HepG2 (cell line): ENCODE data around the gene NPPB. TPM values are rescaled to one million over a fixed set of nuclear protein-coding genes. Genes with fewer than 3 reads are reported as not detected.

Experiments used
- ARID5B ChIP-seq: IDR thresholded peaks from 2 replicates; pipeline ENCODE4 v1.4.0; 2020; ENCODE audit warnings: mild to moderate bottlenecking, missing genetic modification reagents
- ASH2L ChIP-seq: fragments of 300-600, 200-600 bp; sonication (generic); IDR thresholded peaks from 2 replicates; pipeline ENCODE4 v1.7.0; 2017; ENCODE audit warnings: low read depth, mild to moderate bottlenecking, moderate library complexity, mixed read lengths, low read length; ENCODE audit not compliant: insufficient read length
- DNMT1 ChIP-seq: sonication (generic); formaldehyde crosslinking; IDR thresholded peaks from 2 replicates; pipeline ENCODE4 v1.5.1; 2020; ENCODE audit warnings: mild to moderate bottlenecking, missing genetic modification reagents
- GTF2F1 ChIP-seq: fragments of 150-350 bp; IDR thresholded peaks from 2 replicates; pipeline ENCODE4 v1.6.1; 2014; ENCODE audit warnings: low read length
- KAT7 ChIP-seq: IDR thresholded peaks from 2 replicates; pipeline ENCODE4 v1.6.1; 2018; ENCODE audit warnings: borderline replicate concordance, missing compliant biosample characterization
- KAT8 ChIP-seq: IDR thresholded peaks from 2 replicates; pipeline ENCODE4 v1.6.1; 2016; ENCODE audit warnings: missing genetic modification reagents, missing compliant biosample characterization
- KDM6A ChIP-seq: IDR thresholded peaks from 2 replicates; pipeline ENCODE4 v1.6.1; 2016; ENCODE audit warnings: low read depth
- MNT ChIP-seq: fragments of 450-650 bp; IDR thresholded peaks from 2 replicates; pipeline ENCODE4 v1.6.1; 2016
- MXI1 ChIP-seq: IDR thresholded peaks from 3 replicates; pipeline ENCODE4 v1.6.1; 2012; ENCODE audit warnings: low read depth, low read length, inconsistent platforms, borderline replicate concordance
- NR0B2 ChIP-seq: sonication (generic); formaldehyde crosslinking; IDR thresholded peaks from 2 replicates; pipeline ENCODE4 v1.4.0; 2020; ENCODE audit warnings: mild to moderate bottlenecking, missing genetic modification reagents
- REPIN1 ChIP-seq: sonication (generic); formaldehyde crosslinking; IDR thresholded peaks from 2 replicates; pipeline ENCODE4 v1.8.0; 2022; ENCODE audit warnings: missing genetic modification reagents, low read depth, mild to moderate bottlenecking, borderline replicate concordance
- SRSF9 ChIP-seq: fragments of 200-400 bp; formaldehyde crosslinking; IDR thresholded peaks from 2 replicates; pipeline ENCODE4 v1.6.1; 2018; ENCODE audit warnings: borderline replicate concordance, mild to moderate bottlenecking, low read depth, low read length; ENCODE audit not compliant: insufficient read depth, poor library complexity, severe bottlenecking
- STAT5B ChIP-seq: sonication (generic); formaldehyde crosslinking; IDR thresholded peaks from 2 replicates; pipeline ENCODE4 v1.4.0; 2020; ENCODE audit warnings: missing genetic modification reagents
- ZFX ChIP-seq: sonication (generic); formaldehyde crosslinking; IDR thresholded peaks from 2 replicates; pipeline ENCODE4 v1.4.0; 2020; ENCODE audit warnings: mild to moderate bottlenecking, low read depth, missing genetic modification reagents, moderate library complexity
- ZGPAT ChIP-seq: IDR thresholded peaks from 2 replicates; pipeline ENCODE4 v1.6.1; 2016; ENCODE audit warnings: mild to moderate bottlenecking
- ZMYM3 ChIP-seq: sonication (generic); formaldehyde crosslinking; IDR thresholded peaks from 2 replicates; pipeline ENCODE4 v1.5.1; 2020; ENCODE audit warnings: mild to moderate bottlenecking, missing genetic modification reagents
- ZNF136 ChIP-seq: sonication (generic); formaldehyde crosslinking; IDR thresholded peaks from 2 replicates; pipeline ENCODE4 v1.8.1; 2022; ENCODE audit warnings: low read depth, mild to moderate bottlenecking, moderate library complexity, missing genetic modification reagents
- ZNF138 ChIP-seq: sonication (generic); formaldehyde crosslinking; IDR thresholded peaks from 2 replicates; pipeline ENCODE4 v1.5.0; 2020; ENCODE audit warnings: mild to moderate bottlenecking, low read depth, missing genetic modification reagents
- ZNF205 ChIP-seq: IDR thresholded peaks from 2 replicates; pipeline ENCODE4 v1.6.1; 2018; ENCODE audit warnings: missing biosample characterization, missing genetic modification reagents
- ZNF564 ChIP-seq: sonication (generic); formaldehyde crosslinking; IDR thresholded peaks from 2 replicates; pipeline ENCODE4 v1.8.1; 2023; ENCODE audit warnings: mild to moderate bottlenecking, missing genetic modification reagents
- ZNF619 ChIP-seq: sonication (generic); formaldehyde crosslinking; IDR thresholded peaks from 2 replicates; pipeline ENCODE4 v1.4.0; 2020; ENCODE audit warnings: mild to moderate bottlenecking, missing genetic modification reagents
- ZNF652 ChIP-seq: IDR thresholded peaks from 2 replicates; pipeline ENCODE4 v1.6.1; 2016; ENCODE audit warnings: low read depth, borderline replicate concordance
- polyA plus RNA-seq, 8 experiments: library from polyadenylated mRNA; depleted of rRNA in 3 of 8; stranded (reverse) in 7 of 8; unstranded in 1 of 8; fragments of >200 nt; fragmentation: Illumina TruSeq in 4 of 8; extraction: Trizol in 4 of 8; gene quantifications; 2 replicates each; pipeline versions ENCODE4 v1.2.1 to v1.2.3, GENCODE V29; 2011 to 2016; ENCODE audit warnings: low read depth in 4 of 8, missing spikeins in 1 of 8, mixed read lengths in 1 of 8; ENCODE audit not compliant: insufficient read depth in 1 of 8
- total RNA-seq, 5 experiments: library from RNA; depleted of rRNA; stranded (reverse); fragments of >200 nt; fragmentation: Illumina TruSeq; extraction: Trizol; gene quantifications; 2 replicates each; pipeline ENCODE4 v1.2.3, GENCODE V29; 2016; ENCODE audit warnings: low read depth in 1 of 5

Gene NPPB
- total and polyA plus RNA-seq, 2 of the 13 experiments (the other 11 are each of a cell fraction or from before 2014, with no cell fraction given), result 1.9 TPM; not detected in 1

- TF ChIP-seq ZNF136 (CRISPR knock-in tag) (0 out of 2 replicates have a peak, but pooled peaks have one; percentile 52), ZNF205 (CRISPR knock-in tag) (peak; percentile 95), ZFX (peak; percentile 54), NR0B2 (CRISPR knock-in tag) (peak; percentile 88; the same call in 1 of the 2 replicates), ZNF138 (CRISPR knock-in tag) (peak; percentile 98), MXI1 (peak; percentile 92; the same call in 2 of the 3 replicates), ASH2L (no peak), ZNF564 (CRISPR knock-in tag) (peak; percentile 96), MNT (no peak), SRSF9 (no peak), STAT5B (peak; percentile 98), GTF2F1 (no peak), ZGPAT (CRISPR knock-in tag) (peak; percentile 80), ZMYM3 (CRISPR knock-in tag) (0 out of 2 replicates have a peak, but pooled peaks have one; percentile 42), ARID5B (peak; percentile 85), KDM6A (0 out of 2 replicates have a peak, but pooled peaks have one; percentile 23), ZNF619 (no peak), REPIN1 (CRISPR knock-in tag) (peak; percentile 85), KAT8 (CRISPR knock-in tag) (peak; percentile 75; the same call in 1 of the 2 replicates), DNMT1 (CRISPR knock-in tag) (no peak), ZNF652 (0 out of 2 replicates have a peak, but pooled peaks have one; percentile 17), KAT7 (CRISPR knock-in tag) (no peak)
These were observed 475 bp upstream of the NPPB start (continued) for GRCh38 chr1:11858968-11859871.
